Kidney epithelial cell (primary cell): ENCODE data around the gene THOC5. TPM values are rescaled to one million over a fixed set of nuclear protein-coding genes. Genes with fewer than 3 reads are reported as not detected.

Source experiments
- DNase-seq: peaks from one replicate; pipeline ENCODE4 v3.0.0-alpha.2; 2010; ENCODE audit warnings: low read depth
- H3K27me3 ChIP-seq: 2 replicates; pipeline ENCODE4 v1.6.0; 2011; ENCODE audit warnings: low read length; ENCODE audit not compliant: control insufficient read depth, insufficient read depth
- H3K36me3 ChIP-seq: 2 replicates; pipeline ENCODE4 v1.5.1; 2011; ENCODE audit warnings: low read length; ENCODE audit not compliant: control insufficient read depth, insufficient read depth
- H3K4me3 ChIP-seq: 2 replicates; pipeline ENCODE4 v1.5.1; 2011; ENCODE audit warnings: low read depth, mild to moderate bottlenecking, control low read depth, low read length
- CTCF ChIP-seq: IDR thresholded peaks from 2 replicates; pipeline ENCODE4 v1.5.1; 2011; ENCODE audit warnings: mild to moderate bottlenecking, moderate library complexity, low read length, control low read depth, inconsistent platforms; ENCODE audit not compliant: insufficient read depth, poor library complexity, severe bottlenecking
- total RNA-seq: library from RNA; depleted of rRNA; stranded (reverse); fragments of >200 nt; gene quantifications from 2 replicates; pipeline ENCODE4 v1.2.3, GENCODE V29; 2015

The THOC5 gene
- total RNA-seq, 1 donor from 2014 or later = 51.6 TPM

DNA sequence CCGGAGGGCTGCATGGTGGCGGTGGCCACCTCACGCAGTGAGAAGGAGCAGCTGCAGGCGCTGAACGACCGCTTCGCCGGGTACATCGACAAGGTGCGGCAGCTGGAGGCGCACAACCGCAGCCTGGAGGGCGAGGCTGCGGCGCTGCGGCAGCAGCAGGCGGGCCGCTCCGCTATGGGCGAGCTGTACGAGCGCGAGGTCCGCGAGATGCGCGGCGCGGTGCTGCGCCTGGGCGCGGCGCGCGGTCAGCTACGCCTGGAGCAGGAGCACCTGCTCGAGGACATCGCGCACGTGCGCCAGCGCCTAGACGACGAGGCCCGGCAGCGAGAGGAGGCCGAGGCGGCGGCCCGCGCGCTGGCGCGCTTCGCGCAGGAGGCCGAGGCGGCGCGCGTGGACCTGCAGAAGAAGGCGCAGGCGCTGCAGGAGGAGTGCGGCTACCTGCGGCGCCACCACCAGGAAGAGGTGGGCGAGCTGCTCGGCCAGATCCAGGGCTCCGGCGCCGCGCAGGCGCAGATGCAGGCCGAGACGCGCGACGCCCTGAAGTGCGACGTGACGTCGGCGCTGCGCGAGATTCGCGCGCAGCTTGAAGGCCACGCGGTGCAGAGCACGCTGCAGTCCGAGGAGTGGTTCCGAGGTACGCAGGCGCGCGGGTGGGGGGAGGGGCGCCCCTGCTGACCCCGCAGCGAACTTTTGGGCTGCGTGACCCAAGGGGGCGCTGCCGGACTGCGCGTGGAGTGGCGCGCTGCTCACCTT lies 72.9 kb downstream of the THOC5 start:
- TF ChIP-seq CTCF = no peak
- no peak for DNase-seq
- Histone ChIP-seq H3K4me3 (peak overlapping the region; percentile 6), H3K27me3 (peaks cover 66% of the 10 kb centered on the region), H3K36me3 (no peaks in the 10 kb centered on the region)

DNA sequence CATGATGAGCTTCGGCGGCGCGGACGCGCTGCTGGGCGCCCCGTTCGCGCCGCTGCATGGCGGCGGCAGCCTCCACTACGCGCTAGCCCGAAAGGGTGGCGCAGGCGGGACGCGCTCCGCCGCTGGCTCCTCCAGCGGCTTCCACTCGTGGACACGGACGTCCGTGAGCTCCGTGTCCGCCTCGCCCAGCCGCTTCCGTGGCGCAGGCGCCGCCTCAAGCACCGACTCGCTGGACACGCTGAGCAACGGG lies 73.4 kb downstream of the THOC5 start:
- peak overlapping the region; percentile 1 for H3K4me3 ChIP-seq
- TF ChIP-seq CTCF = no peak
- DNase-seq = no peak
- peaks cover 69% of the 10 kb centered on the region for H3K27me3 ChIP-seq
- no peaks in the 10 kb centered on the region for H3K36me3 ChIP-seq

GRCh38 chr22:29479417-29480261 lies 73.9 kb downstream of the THOC5 start, which contains the start of gene NEFH:
TSS of gene NEFH (plus strand) at chr22:29480218. CDS start at chr22:29480263, 45 bp downstream.
- no peak for TF ChIP-seq CTCF
- no peak for DNase-seq
- Histone ChIP-seq H3K27me3 (peaks cover 70% of the 10 kb centered on the region), H3K4me3 (peak within 1 kb of the TSS; percentile 1), H3K36me3 (no peaks in the 10 kb centered on the region)

DNA sequence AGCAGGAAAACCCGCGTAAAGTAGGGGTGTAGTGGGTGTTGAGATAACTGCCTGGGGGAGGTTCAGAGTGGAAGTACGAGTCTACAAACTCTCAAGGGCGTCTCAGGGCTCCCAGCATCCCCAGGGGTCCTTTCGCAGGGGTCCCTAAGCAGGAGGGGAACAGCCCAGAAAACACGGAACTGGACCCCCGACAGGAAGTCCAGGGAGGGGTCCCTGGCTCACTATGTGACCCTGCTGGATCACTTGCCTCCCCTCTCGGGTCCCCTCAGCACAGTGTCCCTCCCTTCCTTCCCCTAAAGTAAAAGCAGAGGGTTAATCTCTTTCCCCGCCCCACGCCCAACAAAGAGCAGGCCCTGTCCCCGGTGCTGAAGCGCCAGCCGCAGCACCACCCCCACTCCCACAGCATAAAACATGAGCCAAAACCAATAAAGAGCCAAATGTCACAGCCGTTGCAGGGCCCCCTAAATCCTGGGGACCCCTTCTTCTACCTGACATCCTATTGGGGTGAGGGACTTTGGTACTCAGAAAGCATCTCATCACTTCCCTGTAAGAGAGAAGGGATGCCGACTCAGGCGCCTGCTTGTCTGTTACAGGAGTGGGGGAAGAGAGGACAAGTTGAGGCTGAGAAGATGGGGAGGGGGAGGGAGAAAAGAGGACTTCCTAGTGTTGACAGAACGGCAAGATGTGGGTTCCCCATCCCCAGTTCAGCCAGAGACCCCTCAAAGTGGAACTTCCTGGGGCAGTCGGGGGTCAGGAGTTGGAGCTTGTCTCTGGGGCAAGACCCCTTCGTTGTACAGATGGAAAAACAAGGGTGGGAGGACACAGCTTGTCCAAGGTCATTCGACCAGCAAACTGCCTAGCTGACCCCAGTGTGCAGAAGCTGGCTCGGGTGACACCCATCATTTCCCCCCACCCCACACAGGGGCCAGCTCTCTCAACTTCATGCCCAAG lies 75.0 kb downstream of the THOC5 start:
- no peak overlapping the region for H3K4me3 ChIP-seq
- TF ChIP-seq CTCF = no peak
- no peak for DNase-seq
- no peaks in the 10 kb centered on the region for H3K36me3 ChIP-seq
- peaks cover 74% of the 10 kb centered on the region for H3K27me3 ChIP-seq

- H3K27me3 ChIP-seq = peaks cover 74% of the 10 kb centered on the region
- TF ChIP-seq CTCF = no peak
Measured at GRCh38 chr22:29477723-29478318, 75.7 kb downstream of the THOC5 start.

More at GRCh38 chr22:29477723-29478318, 75.7 kb downstream of the THOC5 start:
- no peak for DNase-seq
- no peaks in the 10 kb centered on the region for H3K36me3 ChIP-seq
- H3K4me3 ChIP-seq = no peak overlapping the region
